Right ventricle myocardium superior (tissue), 1 donor: ENCODE results near the gene ZGPAT. TPM values are rescaled to one million over a fixed set of nuclear protein-coding genes. Genes with fewer than 3 reads are reported as not detected.
"Not testable (repeated sequence)": the region's sequence is repeated elsewhere in the genome, so short reads cannot be mapped to it uniquely, and the experiment has no call there.

Experiments
- ATAC-seq: fragments of 200-7000 bp; cut with Tn5 transposase; one replicate; pipeline ENCODE4 v1.9.1; 2020; ENCODE audit warnings: mild to moderate bottlenecking; ENCODE audit not compliant: poor library complexity
- DNase-seq: peaks from one replicate; pipeline ENCODE4 v3.0.0-alpha.2; 2020
- intact Hi-C: fragments of 100-400 bp; cut with DNase I; formaldehyde crosslinking; loops from one replicate; pipeline ENCODE4 v1.11.2; 2022
- total RNA-seq: library from RNA; stranded (reverse); fragmentation: NEBNext Ultra II Directional; extraction: Animal tissue kit (Norgen Biotek cat#: 25700); gene quantifications from one replicate; pipeline ENCODE4 v1.2.1, GENCODE V29; 2021
- donor health status: DM: no; HTN: yes; CAD: no; lungs with severe emphysema.

ZGPAT gene
- total RNA-seq, 1 donor from 2014 or later = 16.0 TPM

DNA sequence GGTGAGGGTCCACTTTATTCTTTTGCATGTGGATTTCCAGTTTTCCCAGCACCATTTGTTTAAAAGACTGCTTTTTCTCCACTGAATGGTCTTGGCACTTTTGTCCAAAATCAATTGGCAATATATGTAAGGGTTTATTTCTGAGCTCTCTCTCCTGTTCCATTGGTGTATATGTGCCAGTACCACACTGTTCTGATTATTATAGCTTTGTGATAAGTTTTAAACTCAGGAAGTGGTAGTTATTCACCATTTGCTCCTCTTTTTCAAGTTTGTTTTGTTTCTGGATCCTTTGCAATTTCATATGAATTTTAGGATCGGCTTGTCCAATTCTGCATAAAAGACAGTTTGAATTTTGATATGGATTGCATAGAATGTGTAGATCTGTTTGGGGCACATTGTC is 4.4 kb downstream of the ZGPAT start:
- no peak for DNase-seq
- intact Hi-C loops = no loop called here
- no peak for ATAC-seq

DNA sequence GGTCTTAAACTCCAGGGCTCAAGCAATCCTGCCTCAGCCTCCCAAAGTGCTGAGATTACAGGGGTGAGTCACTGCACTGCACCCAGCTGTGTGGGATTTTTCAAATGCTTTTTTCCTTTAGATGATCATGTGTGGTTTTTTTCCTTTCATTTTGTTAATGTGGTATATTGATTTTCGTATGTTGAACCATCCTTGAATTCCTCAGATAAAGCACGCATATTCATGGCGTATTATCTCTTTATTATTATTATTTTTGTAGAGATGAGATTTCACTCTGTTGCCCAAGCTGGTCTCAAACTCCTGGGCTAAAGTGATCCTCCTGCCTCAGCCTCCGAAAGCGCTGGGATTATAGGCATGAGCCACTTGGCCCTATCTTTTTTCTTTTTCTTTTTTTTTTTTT is 7.0 kb downstream of the ZGPAT start:
- intact Hi-C loops = no loop called here
- DNase-seq (no peak), ATAC-seq (no peak)

DNA sequence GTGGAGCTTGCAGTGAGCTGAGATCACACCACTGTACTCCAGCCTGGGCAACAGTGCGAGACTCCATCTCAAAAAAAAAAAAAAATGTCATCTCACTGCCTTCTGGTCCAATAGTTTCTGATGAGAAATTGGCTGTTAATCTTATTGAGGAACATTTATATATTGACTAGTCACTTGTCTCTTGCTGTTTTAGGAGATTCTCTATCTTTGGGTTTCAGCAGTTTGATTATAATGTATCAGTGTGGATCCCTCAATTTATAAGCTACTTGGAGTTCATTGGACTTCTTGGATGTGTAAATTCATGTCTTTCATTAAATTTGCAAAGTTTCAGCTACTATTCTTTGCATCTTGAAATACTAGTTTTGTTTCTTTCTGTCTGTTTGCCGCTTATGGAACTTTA is 11.2 kb downstream of the ZGPAT start:
- intact Hi-C loops = no loop called here
- ATAC-seq = no peak
- DNase-seq = no peak

DNA sequence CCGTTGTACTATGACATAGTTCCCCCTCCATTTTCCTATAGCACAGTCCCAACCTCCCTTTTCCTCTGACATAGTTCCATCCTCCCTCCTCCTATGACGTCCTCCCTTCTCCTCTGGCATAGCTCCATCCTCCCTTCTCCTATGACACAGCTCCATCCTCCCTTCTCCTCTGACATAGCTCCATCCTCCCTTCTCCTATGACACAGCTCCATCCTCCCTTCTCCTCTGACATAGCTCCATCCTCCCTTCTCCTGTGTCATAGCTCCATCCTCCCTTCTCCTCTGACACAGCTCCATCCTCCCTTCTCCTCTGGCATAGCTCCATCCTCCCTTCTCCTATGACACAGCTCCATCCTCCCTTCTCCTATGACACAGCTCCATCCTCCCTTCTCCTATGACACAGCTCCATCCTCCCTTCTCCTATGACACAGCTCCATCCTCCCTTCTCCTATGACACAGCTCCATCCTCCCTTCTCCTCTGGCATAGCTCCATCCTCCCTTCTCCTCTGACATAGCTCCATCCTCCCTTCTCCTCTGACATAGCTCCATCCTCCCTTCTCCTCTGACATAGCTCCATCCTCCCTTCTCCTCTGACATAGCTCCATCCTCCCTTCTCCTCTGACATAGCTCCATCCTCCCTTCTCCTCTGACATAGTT is 15.3 kb downstream of the ZGPAT start:
- ATAC-seq, intact Hi-C loops, DNase-seq: not testable (repeated sequence)

DNA sequence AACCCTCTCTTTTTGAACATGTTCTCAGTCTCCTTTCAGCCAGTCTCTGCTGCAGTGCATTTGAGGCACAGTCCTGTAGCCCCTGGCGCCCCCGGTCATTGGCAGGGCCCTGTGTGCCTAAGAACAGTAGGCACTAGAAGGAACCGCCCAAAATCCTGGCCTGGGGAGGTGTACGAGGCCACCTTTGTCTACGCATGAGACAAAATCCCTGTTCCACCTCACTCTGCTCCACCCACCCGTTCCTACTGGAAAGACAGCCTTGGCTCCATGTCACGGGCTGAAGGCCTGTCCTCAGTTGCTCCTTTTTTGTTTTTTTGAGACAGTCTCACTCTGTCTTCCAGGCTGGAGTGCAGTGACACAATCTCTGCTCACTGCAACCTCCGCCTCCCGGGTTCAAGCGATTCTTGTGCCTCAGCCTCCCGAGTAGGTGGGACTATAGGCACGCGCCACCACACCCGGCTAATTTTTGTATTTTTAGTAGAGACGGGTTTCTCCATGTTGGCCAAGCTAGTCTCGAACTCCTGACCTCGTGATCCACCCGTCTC is 22.4 kb downstream of the ZGPAT start:
- intact Hi-C loops, DNase-seq, ATAC-seq: not testable (repeated sequence)

DNA sequence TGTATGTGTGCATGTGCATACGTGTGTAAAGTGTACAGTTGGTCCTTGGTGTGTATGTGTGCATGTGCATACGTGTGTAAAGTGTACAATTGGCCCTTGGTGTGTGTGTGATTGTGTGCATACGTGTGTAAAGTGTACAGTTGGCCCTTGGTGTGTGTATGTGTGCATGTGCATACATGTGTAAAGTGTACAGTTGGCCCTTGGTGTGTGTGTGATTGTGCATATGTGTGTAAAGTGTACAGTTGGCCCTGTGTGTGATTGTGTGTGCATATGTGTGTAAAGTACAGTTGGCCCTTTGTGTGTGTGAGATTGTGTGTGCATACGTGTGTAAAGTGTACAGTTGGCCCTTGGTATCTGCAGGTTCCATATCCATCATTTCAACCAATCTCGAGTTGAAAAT is 23.6 kb downstream of the ZGPAT start:
- intact Hi-C loops = no loop called here
- DNase-seq (no peak), ATAC-seq (no peak)

DNA sequence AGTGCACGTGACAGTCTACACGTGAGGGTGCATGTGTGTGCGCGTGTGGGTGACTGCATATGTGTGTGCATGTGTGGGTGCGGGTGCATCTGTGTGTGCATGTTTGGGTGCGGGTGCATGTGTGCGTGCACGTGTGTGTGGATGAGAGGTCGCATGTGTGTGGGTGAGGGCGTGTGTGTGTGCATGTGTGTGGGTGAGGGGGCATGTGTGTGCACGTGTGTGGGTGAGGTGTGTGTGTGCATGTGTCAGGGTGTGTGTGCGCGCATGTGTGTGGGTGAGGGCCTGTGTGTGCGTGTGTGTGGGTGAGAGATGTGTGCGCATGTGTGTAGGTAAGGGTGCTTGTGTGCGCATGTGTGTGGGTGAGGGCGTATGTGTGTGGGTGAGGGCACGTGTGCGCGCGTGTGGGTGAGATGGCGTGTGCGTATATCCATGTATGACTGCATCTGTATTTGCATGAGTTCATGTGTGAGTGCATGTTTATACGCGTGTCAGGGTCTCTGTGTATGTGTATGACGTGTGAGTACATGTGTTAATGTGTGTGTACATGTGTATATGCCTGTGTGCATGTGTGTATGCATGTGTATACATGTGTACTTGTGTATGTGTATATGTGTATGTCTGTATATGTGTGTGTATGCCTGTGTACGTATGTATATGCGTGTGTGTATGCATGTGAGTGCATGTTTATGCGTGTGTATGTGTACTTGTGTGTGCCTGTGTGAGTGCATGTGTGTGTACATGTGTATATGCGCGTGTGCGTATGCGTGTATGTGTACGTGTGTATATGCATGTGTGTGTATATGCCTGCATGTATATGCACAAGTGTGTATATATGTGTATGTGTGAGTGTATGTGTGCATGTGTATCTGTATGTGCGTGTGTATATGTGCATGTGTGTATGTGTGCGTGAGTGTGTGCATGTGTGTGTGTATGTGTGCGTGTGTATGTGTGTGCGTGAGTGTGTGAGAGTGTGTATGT is 24.6 kb downstream of the ZGPAT start:
- no peak for ATAC-seq
- intact Hi-C loops = no loop called here
- DNase-seq = no peak

DNA sequence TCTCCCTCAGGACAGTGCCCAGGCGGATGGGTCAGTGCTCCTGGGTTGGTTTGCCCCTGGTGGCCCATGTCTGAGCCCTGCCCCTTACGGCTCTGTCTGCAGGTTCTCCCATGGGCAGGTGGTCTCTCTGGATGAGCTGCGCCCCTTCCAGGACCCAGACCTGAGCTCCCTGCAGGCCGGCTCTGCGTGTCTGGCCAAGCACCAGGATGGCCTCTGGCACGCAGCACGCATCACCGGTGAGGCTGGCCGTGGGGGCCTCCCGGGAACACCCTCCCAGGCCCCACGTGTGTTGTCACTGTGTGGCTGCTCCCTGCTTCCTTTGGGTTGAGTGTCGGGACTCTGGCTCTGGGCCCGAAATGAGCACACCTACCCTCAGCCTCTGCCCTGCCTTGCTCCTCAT is 25.3 kb downstream of the ZGPAT start:
- no peak for ATAC-seq
- intact Hi-C loops = no loop called here

DNA sequence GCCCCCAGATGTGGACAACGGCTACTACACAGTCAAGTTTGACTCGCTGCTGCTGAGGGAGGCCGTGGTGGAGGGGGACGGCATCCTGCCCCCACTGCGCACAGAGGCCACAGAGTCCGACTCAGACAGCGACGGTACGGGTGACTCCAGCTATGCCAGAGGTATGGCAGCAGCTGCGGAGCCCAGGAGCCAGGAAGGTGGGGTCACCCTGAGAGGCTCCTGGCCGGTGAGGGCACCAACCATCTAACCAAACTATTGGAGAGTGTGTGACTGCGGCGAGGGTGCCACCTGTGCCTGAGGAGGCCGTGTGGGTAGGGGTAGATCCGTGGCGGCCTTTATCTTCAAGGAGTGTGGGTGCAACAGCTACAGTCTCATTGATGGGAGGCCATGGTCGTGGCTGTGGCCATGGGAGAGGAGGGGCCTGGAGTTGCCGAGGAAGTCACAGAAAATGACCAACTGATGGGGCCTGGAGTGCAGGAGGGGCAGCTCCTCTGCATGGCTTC is 25.8 kb downstream of the ZGPAT start:
- ATAC-seq = no peak
- DNase-seq = no peak
- intact Hi-C loops = no loop called here

More for the DNA sequence above, 25.3 kb downstream of the ZGPAT start:
- no peak for DNase-seq

DNA sequence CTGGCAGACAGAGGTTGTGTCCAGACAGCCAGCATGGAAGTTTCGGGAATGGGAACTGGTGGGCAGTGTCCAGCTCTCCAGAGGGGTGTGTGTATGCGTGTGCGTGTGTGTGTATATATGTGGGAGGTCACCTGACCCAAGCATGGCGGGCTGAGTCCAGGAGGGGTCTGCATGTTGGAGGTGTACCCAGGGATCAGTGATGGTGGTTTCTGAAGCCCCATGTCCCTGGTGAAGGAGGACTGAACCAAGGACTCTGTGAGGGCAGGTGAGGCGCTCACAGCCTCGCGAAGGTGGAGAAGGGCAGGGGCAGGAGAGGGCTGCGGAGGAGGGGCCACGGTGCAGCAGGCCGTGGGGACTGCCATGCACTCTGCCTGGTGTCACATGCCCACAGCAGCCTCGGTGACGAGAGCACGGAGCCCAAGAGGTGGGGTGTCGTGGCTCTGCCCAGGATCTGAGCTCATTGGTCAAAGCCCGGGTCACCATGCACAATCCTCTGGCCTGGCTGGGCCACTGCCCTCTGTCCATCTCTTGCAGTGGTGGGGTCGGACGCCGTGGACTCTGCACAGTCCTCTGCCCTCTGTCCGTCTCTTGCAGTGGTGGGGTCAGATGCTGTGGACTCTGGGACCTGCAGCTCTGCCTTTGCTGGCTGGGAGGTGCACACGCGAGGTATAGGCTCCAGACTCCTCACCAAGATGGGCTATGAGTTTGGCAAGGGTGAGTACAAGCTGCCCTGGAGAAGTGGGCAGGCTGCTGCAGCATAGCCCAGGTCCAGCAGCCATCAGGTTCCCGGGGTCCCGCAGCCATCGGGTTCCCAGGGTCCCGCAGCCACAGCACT is 26.5 kb downstream of the ZGPAT start:
- ATAC-seq = no peak
- no peak for DNase-seq
- intact Hi-C loops = no loop called here

DNA sequence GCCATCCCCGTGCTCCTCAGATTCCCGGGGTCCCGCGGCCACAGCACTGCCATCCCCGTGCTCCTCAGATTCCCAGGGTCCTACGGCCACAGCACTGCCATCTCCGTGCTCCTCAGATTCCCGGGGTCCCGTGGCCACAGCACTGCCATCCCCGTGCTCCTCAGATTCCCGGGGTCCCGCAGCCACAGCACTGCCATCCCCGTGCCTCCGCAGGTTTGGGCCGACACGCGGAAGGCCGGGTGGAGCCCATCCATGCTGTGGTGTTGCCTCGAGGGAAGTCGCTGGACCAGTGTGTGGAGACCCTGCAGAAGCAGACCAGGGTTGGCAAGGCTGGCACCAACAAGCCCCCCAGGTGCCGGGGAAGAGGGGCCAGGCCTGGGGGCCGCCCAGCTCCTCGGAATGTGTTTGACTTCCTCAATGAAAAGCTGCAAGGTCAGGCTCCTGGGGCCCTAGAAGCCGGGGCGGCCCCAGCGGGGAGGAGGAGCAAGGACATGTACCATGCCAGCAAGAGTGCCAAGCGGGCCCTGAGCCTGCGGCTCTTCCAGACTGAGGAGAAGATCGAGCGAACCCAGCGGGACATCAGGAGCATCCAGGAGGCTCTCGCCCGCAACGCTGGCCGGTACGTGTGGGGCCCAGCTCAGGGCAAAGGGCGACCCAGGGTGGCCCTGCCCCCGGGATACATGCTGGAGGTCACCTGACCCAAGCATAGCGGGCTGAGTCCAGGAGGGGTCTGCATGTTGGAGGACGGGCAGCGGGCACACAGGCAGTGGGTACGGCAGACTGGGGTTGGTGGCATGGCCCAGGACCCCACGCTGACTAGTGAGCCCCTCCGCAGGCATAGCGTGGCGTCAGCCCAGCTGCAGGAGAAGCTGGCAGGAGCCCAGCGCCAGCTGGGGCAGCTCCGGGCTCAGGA is 27.4 kb downstream of the ZGPAT start:
- ATAC-seq (no peak), DNase-seq (no peak)
- intact Hi-C loops = no loop called here

DNA sequence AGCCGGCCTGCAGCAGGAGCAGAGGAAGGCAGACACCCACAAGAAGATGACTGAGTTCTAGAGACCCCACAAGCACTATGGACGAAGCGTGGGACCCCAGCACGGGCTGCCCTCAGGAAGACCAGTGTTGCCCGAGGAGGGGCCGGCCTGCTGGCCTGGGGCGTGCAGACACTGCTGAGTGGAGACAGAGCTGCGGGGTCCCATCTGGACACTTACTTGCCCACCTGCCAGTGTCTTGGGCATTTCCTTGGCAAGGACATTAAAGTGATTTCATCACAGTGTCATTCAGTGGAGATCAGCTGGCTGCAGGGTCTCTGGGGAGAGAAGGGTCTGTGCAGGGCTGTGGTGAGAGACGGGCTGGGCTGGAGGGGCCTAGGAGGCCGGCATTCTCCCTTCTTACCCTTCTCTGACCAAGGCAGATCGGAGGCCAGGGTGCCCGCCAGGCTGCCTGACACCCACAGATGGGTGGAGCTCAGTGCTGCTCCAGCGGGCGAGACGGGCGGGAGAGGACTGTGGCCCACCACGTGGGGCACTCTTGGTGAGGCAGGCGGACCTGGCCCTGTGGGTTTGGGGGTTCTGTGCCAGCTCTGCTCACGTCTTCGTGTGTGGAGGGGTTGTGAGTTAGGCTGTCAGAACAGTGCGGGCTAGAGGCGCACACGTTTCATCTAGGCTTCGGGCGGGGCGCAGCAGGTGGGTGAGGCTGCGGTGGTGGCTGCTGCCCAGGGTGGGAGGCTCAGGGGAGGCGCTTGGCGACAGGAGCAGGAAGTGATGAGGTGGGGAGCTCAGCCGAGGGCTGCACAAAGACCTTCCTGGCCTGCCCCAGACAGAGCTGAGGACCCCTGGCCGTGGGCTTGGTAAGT is 28.2 kb downstream of the ZGPAT start, which contains the start of gene LIME1:
Gene LIME1 (plus strand): TSS at position 806 of the 860 bp plus-strand sequence. CDS start 886 bp downstream, outside the sequence.
- ATAC-seq (no peak), DNase-seq (no peak)
- intact Hi-C loops = no loop called here

DNA sequence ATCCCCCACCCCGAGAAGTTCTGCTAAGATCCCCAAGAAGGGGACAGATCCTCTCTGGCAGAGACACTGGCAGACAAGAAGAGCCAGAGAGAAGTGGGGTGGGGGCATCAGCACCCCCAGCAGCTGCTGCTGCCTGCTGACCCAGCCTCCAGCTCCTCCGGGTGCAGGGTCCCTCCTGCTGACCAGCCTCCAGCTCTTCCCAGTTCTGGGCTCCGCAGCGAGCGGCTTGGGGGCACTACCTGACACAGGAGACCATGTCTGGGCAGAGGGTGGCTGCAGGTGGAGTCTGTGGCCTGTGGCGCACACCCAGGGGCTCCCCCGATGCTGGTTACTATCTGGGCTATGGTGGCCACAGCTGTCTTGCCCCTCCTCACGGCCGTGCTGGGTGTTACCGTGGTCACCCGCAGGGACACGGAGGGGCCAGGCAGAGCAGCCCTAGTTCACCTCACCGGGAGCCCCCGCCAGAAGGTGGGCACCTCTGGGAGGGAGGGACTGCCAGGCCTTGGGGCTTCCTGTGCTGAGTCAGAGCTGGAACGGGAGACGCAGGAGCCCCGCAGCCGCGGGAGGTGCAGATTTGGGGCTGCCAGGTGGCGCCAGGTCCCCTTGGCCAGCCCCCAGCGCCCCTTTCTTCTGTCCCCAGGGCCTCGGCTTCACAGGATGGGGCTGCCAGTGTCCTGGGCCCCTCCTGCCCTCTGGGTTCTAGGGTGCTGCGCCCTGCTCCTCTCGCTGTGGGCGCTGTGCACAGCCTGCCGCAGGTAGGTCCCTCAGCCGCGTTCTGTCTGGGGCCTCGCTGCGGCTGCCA is 29.3 kb downstream of the ZGPAT start:
- no peak for DNase-seq
- no peak for ATAC-seq
- intact Hi-C loops = no loop called here

DNA sequence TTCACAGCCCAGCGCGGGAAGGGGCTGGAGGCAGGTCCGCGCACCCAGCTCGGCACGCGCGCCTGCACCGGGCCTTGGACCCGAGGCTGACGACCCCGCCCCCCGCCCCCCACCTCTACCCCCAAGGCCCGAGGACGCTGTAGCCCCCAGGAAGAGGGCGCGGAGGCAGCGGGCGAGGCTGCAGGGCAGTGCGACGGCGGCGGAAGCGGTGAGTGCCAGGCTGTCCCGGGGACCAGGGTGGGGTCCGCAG is 29.8 kb downstream of the ZGPAT start:
- ATAC-seq = no peak
- intact Hi-C loops = no loop called here

DNA sequence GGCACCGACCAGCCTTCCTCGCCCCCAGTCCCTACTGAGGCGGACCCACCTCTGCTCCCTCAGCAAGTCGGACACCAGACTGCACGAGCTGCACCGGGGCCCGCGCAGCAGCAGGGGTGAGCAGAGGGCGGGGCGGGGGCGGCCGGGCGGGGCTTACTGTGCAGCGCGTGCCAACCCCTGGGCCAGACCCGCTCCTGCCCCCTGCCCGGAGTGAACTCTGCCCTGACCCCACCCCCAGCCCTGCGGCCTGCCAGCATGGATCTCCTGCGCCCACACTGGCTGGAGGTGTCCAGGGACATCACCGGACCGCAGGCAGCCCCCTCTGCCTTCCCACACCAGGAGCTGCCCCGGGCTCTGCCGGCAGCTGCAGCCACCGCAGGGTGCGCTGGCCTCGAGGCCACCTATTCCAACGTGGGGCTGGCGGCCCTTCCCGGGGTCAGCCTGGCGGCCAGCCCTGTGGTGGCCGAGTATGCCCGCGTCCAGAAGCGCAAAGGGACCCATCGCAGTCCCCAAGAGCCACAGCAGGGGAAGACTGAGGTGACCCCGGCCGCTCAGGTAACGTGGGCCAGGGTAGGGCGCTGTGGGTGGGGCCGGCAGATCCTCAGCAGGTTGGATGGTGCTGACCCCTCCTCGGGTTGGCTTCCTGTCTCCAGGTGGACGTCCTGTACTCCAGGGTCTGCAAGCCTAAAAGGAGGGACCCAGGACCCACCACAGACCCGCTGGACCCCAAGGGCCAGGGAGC is 30.3 kb downstream of the ZGPAT start:
- ATAC-seq = no peak
- intact Hi-C loops = no loop called here
- no peak for DNase-seq

More for the DNA sequence above, 29.8 kb downstream of the ZGPAT start:
- no peak for DNase-seq
